ENCODE measurements around the gene ZFR.
A peak's percentile ranks its signal among the peaks of the same experiment; 100 is the strongest.

ZFR gene

GRCh38 chr5:32311404-32312196, 132.9 kb downstream of the ZFR start:
- Histone ChIP-seq H3K4me3 (ENCODE audit: low read length in 2 of 2) (peak overlapping the region; percentile 42 to 83), H3K27ac (ENCODE audit: low read length) (peak overlapping the region; percentile 91), H3K27me3 (ENCODE audit: control insufficient read depth in 1 of 2, insufficient read depth in 2 of 2, low read length in 2 of 2) (no peaks in the 10 kb centered on the region), H3K4me1 (ENCODE audit: control insufficient read depth, insufficient read depth, low read length) (peaks cover 17% of the 10 kb centered on the region), H3K36me3 (ENCODE audit: control insufficient read depth in 2 of 2, insufficient read depth in 2 of 2, low read length in 2 of 2) (no peaks in the 10 kb centered on the region), H3K9me3 (ENCODE audit: control insufficient read depth in 2 of 2, low read length in 2 of 2) (no peaks in the 10 kb centered on the region), H3K9ac (ENCODE audit: low read length in 2 of 2) (peak overlapping the region; percentile 87 to 89)

- Histone ChIP-seq H3K4me1 (ENCODE audit: control insufficient read depth, insufficient read depth, low read length) (peaks cover 18% of the 10 kb centered on the region), H3K27ac (ENCODE audit: low read length) (no peak overlapping the region)
Observed at GRCh38 chr5:32309761-32310160, 134.8 kb downstream of the ZFR start.

GRCh38 chr5:32308946-32309345, 135.6 kb downstream of the ZFR start:
- H3K27me3 ChIP-seq (ENCODE audit: control insufficient read depth in 1 of 2, insufficient read depth in 2 of 2, low read length in 2 of 2) = no peaks in the 10 kb centered on the region
- H3K4me3 ChIP-seq (ENCODE audit: low read length in 2 of 2) = no peak overlapping the region
- H3K27ac ChIP-seq (ENCODE audit: low read length) = no peak overlapping the region
- H3K9me3 ChIP-seq (ENCODE audit: control insufficient read depth in 2 of 2, low read length in 2 of 2) = no peaks in the 10 kb centered on the region
- no peaks in the 10 kb centered on the region for H3K36me3 ChIP-seq (ENCODE audit: control insufficient read depth in 2 of 2, insufficient read depth in 2 of 2, low read length in 2 of 2)
- peaks cover 20% of the 10 kb centered on the region for H3K4me1 ChIP-seq (ENCODE audit: control insufficient read depth, insufficient read depth, low read length)
- H3K9ac ChIP-seq (ENCODE audit: low read length in 2 of 2) = no peak overlapping the region

More at GRCh38 chr5:32309761-32310160, 134.8 kb downstream of the ZFR start:
- no peaks in the 10 kb centered on the region for H3K36me3 ChIP-seq (ENCODE audit: control insufficient read depth in 2 of 2, insufficient read depth in 2 of 2, low read length in 2 of 2)
- H3K9ac ChIP-seq (ENCODE audit: low read length in 2 of 2) = no peak overlapping the region
- H3K9me3 ChIP-seq (ENCODE audit: control insufficient read depth in 2 of 2, low read length in 2 of 2) = no peaks in the 10 kb centered on the region
- no peak overlapping the region for H3K4me3 ChIP-seq (ENCODE audit: low read length in 2 of 2)
- no peaks in the 10 kb centered on the region for H3K27me3 ChIP-seq (ENCODE audit: control insufficient read depth in 1 of 2, insufficient read depth in 2 of 2, low read length in 2 of 2)

GRCh38 chr5:32307769-32308194, 136.8 kb downstream of the ZFR start:
- H3K27ac ChIP-seq (ENCODE audit: low read length) = no peak overlapping the region
- H3K9me3 ChIP-seq (ENCODE audit: control insufficient read depth in 2 of 2, low read length in 2 of 2) = no peaks in the 10 kb centered on the region
- no peaks in the 10 kb centered on the region for H3K27me3 ChIP-seq (ENCODE audit: control insufficient read depth in 1 of 2, insufficient read depth in 2 of 2, low read length in 2 of 2)
- H3K4me3 ChIP-seq (ENCODE audit: low read length in 2 of 2) = no peak overlapping the region
- H3K9ac ChIP-seq (ENCODE audit: low read length in 2 of 2) = no peak overlapping the region
- H3K36me3 ChIP-seq (ENCODE audit: control insufficient read depth in 2 of 2, insufficient read depth in 2 of 2, low read length in 2 of 2) = no peaks in the 10 kb centered on the region
- peaks cover 20% of the 10 kb centered on the region for H3K4me1 ChIP-seq (ENCODE audit: control insufficient read depth, insufficient read depth, low read length)

GRCh38 chr5:32304622-32305021, 139.9 kb downstream of the ZFR start:
- Histone ChIP-seq H3K27ac (ENCODE audit: low read length) (no peak overlapping the region), H3K36me3 (ENCODE audit: control insufficient read depth in 2 of 2, insufficient read depth in 2 of 2, low read length in 2 of 2) (peaks cover 2% of the 10 kb centered on the region in 2 donors), H3K9me3 (ENCODE audit: control insufficient read depth in 2 of 2, low read length in 2 of 2) (no peaks in the 10 kb centered on the region), H3K9ac (ENCODE audit: low read length in 2 of 2) (no peak overlapping the region), H3K4me1 (ENCODE audit: control insufficient read depth, insufficient read depth, low read length) (peaks cover 5% of the 10 kb centered on the region), H3K4me3 (ENCODE audit: low read length in 2 of 2) (no peak overlapping the region), H3K27me3 (ENCODE audit: control insufficient read depth in 1 of 2, insufficient read depth in 2 of 2, low read length in 2 of 2) (no peaks in the 10 kb centered on the region)

Data from stomach smooth muscle (tissue), 2 donors.